D721Med (cell line): ENCODE results near the gene POLR2A.
"Not testable (repeated sequence)": the region's sequence is repeated elsewhere in the genome, so short reads cannot be mapped to it uniquely, and the experiment has no call there.

ENCODE experiments used
- DNase-seq: peaks from one replicate; pipeline ENCODE4 v3.0.0; 2011; ENCODE audit warnings: low spot score; ENCODE audit not compliant: insufficient read length
- FAIRE-seq: peaks from 2 replicates; lab custom pipeline; 2011; peaks lifted over from hg19 to GRCh38; lab: Jason Lieb, UNC
- CTCF ChIP-seq: IDR thresholded peaks from 2 replicates; pipeline ENCODE4 v1.5.1; 2012; ENCODE audit warnings: mild to moderate bottlenecking, control low read depth; ENCODE audit not compliant: insufficient read depth; ENCODE audit errors: missing control alignments

Gene POLR2A

GRCh38 chr17:7476951-7477350, 7.2 kb upstream of the POLR2A start:
- no peak for FAIRE-seq
- no peak for DNase-seq
- no peak for TF ChIP-seq CTCF

- FAIRE-seq, result no peak
- peak; percentile 58 for DNase-seq
Observed at GRCh38 chr17:7477392-7478275, 6.5 kb upstream of the POLR2A start.

GRCh38 chr17:7478276-7479212, 5.6 kb upstream of the POLR2A start:
- no peak for TF ChIP-seq CTCF
- DNase-seq (no peak), FAIRE-seq (no peak)

More at GRCh38 chr17:7477392-7478275, 6.5 kb upstream of the POLR2A start:
- TF ChIP-seq CTCF, result no peak

- DNase-seq (no peak), FAIRE-seq (no peak)
- TF ChIP-seq CTCF, result no peak
Observed at GRCh38 chr17:7479213-7480088, 4.7 kb upstream of the POLR2A start, which contains the start of gene ZBTB4. Gene ZBTB4 (minus strand): TSS chr17:7479631. CDS start chr17:7466801, 12,830 bp downstream.

- DNase-seq, result no peak
- FAIRE-seq, result no peak
- TF ChIP-seq CTCF, result no peak
Observed at GRCh38 chr17:7480089-7480384, 4.1 kb upstream of the POLR2A start.

GRCh38 chr17:7481275-7481674, 2.9 kb upstream of the POLR2A start, which contains the start of gene SLC35G6:
Gene SLC35G6 (plus strand): TSS chr17:7481446. CDS start chr17:7481517, 71 bp downstream.
- FAIRE-seq, DNase-seq: not testable (repeated sequence)

GRCh38 chr17:7481842-7482741, 2.1 kb upstream of the POLR2A start:
- DNase-seq, FAIRE-seq: not testable (repeated sequence)

- not testable (repeated sequence) for DNase-seq, FAIRE-seq
Observed at GRCh38 chr17:7482742-7483088, 1.5 kb upstream of the POLR2A start.
